GM12875 (cell line): ENCODE data around the gene ARFRP1.
"Not testable (repeated sequence)": the region's sequence is repeated elsewhere in the genome, so short reads cannot be mapped to it uniquely, and the experiment has no call there.

Experiments
- H3K4me3 ChIP-seq: one replicate; pipeline ENCODE4 v1.5.1; 2011; ENCODE audit warnings: low read depth, low read length, control low read depth
- TF ChIP-seq, protein P1 (sequence below): IDR thresholded peaks from 2 replicates; pipeline ENCODE4 v1.5.1; 2011; ENCODE audit warnings: low read depth, mild to moderate bottlenecking, control low read depth, inconsistent platforms, low read length, moderate library complexity, borderline replicate concordance; ENCODE audit not compliant: insufficient read depth

Gene ARFRP1

DNA sequence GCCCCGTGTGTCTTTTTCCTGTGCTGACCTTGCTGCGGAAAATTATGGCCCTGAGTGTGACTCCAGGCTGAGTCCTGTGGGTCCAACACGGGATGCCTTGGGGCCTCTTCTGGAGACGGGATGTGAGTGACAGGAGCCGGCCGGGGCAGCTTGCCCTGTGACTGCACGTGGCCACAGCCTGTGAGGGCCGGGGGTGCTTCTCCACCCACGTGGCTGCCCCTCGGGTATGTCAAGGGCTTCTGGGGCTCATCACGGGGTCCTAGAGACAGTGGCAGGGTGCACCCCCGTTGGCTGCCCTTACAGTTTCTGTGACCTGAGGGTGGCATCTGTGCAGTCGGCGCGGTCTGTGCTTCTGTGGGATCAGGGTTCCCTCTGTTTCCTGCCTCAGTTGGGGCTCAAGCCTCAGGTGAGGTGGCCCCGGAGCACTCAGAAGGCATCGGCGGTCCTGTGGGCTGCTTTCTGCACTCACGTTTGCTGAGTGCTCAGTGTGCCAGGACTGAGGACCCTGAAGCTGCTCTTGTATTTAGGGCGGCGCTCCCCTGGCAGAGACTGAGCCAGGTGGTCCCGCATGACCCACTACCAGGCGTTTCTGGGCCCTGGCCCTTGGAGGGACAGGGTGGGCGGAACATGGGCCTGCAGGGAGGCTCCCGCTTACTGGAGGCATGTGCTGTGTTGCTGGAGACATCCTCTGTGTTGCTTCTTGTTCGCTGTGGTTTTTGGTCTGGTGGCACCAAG lies 44.3 kb downstream of the ARFRP1 start:
- TF ChIP-seq, protein P1, sequence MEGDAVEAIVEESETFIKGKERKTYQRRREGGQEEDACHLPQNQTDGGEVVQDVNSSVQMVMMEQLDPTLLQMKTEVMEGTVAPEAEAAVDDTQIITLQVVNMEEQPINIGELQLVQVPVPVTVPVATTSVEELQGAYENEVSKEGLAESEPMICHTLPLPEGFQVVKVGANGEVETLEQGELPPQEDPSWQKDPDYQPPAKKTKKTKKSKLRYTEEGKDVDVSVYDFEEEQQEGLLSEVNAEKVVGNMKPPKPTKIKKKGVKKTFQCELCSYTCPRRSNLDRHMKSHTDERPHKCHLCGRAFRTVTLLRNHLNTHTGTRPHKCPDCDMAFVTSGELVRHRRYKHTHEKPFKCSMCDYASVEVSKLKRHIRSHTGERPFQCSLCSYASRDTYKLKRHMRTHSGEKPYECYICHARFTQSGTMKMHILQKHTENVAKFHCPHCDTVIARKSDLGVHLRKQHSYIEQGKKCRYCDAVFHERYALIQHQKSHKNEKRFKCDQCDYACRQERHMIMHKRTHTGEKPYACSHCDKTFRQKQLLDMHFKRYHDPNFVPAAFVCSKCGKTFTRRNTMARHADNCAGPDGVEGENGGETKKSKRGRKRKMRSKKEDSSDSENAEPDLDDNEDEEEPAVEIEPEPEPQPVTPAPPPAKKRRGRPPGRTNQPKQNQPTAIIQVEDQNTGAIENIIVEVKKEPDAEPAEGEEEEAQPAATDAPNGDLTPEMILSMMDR: no peak
- no peak overlapping the region for H3K4me3 ChIP-seq

- TF ChIP-seq, protein P1: no peak
- H3K4me3 ChIP-seq: no peak overlapping the region
Measured at GRCh38 chr20:63662813-63663189, 45.0 kb downstream of the ARFRP1 start.

DNA sequence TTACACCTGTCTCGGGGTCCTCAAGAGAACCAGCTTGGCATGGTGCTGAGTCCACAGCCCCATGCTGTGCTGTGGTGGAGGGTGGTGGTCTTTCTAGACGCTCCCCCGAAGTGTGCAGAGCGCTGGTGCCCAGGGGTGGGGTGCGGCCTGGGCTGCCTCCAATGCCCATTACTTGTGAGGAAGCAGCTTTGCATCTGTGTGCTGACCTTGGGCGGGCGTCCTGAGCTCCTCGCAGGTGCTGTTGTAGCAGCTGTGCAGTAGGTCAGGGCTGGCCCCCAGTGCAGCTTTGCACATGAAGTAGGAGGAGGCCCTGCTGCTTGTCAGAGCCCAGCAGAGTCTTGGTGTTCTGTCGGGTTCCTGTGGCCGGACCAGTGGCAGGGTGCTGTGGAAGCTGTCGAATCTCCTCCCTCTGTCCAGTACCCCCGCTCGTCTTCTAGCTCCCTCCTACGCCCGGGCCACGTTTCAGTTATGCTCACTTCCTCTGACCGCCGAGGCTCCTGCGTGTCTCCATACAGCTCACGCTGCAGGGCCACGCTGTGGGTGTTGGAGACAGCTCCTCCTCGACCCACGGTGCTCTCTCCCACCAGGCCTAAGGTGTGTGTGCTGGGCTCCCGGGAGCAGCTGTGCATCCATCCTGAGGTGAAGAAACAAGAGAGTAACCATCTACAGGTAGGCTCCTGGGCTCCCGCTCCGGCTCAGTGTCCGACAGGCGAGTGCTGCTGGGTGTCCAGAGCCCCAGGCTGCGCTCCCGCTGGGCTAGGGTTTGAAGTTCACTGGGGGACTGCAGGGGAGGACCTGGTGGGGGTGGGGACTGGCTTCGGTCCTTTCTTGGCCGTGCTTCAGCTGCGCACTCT lies 45.6 kb downstream of the ARFRP1 start:
- TF ChIP-seq, protein P1: no peak
- H3K4me3 ChIP-seq: no peak overlapping the region

DNA sequence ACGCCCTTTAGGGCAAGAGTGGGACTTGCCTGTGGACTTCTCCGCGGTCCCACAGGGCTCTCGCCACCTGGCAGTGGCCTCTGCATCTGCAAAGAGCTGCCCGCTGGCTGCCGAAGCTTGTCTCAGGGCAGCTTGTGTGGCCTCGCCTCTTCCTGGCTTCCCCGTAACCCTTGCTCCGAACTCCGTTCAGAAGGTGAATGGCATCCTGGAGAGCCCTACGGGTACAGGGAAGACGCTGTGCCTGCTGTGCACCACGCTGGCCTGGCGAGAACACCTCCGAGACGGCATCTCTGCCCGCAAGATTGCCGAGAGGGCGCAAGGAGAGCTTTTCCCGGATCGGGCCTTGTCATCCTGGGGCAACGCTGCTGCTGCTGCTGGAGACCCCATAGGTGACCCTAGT lies 46.7 kb downstream of the ARFRP1 start:
- H3K4me3 ChIP-seq: no peak overlapping the region
- TF ChIP-seq, protein P1: no peak

DNA sequence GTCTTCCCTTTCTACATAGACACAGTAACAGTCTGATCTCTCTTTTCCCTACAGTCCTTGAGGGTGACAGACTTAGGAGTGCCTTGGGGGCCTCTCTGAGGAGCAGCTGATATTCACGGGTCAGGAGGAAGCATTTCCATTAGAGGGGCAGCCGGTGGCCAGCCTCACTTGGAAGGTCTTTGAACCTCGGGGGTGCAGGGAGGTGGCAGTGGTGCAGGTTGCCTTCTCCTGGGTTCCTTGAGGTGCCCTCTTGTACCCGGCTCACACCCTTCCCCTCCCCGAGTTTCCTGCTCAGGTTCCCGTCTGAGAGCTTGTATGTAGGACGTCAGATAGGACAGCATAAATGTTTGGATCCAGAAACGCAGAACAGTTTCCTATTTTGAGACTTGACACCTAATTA lies 47.2 kb downstream of the ARFRP1 start:
- TF ChIP-seq, protein P1: no peak
- no peak overlapping the region for H3K4me3 ChIP-seq

DNA sequence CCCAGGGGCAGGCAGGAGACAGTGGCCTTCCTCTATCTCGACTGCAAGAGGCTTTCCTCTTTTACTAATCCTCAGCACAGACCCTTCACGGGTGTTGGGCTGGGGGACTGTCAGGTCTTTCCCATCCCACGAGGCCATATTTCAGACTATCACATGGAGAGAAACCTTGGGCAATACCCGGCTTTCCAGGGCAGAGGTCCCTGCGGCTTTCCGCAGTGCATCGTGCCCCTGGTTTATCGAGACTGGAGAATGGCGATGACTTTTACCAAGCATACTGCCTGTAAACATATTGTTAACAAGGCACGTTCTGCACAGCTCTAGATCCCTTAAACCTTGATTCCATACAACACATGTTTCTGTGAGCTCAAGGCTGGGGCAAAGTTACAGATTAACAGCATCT lies 47.6 kb downstream of the ARFRP1 start:
- H3K4me3 ChIP-seq: not testable (repeated sequence)

GRCh38 chr20:63659370-63659769 lies 48.4 kb downstream of the ARFRP1 start:
- peak overlapping the region; percentile 59 for H3K4me3 ChIP-seq
- TF ChIP-seq, protein P1: no peak
